ENCODE results near the gene ACO1. TPM values are rescaled to one million over a fixed set of nuclear protein-coding genes. Genes with fewer than 3 reads are reported as not detected.

Gene ACO1
- total and polyA plus RNA-seq, 12 donors = 11.3 to 130 (median 97.3) TPM

GRCh38 chr9:32339424-32339823 lies 45.0 kb upstream of the ACO1 start:
- 80 to 85% (median 83%) methylated on average over 2 of the region's 2 CpGs for WGBS, 4 donors
- Histone ChIP-seq H3K27ac (no peak overlapping the region), H3K9me3 (replicated peaks in 1 of 3) (no peaks in the 10 kb centered on the region), H3K36me3 (replicated peaks in 1 of 2) (no peaks in the 10 kb centered on the region), H3K4me1 (replicated peaks in 1 of 2) (no peaks in the 10 kb centered on the region), H3K27me3 (no peaks in the 10 kb centered on the region), H3K4me3 (no peak overlapping the region)
- TF ChIP-seq, protein P1, sequence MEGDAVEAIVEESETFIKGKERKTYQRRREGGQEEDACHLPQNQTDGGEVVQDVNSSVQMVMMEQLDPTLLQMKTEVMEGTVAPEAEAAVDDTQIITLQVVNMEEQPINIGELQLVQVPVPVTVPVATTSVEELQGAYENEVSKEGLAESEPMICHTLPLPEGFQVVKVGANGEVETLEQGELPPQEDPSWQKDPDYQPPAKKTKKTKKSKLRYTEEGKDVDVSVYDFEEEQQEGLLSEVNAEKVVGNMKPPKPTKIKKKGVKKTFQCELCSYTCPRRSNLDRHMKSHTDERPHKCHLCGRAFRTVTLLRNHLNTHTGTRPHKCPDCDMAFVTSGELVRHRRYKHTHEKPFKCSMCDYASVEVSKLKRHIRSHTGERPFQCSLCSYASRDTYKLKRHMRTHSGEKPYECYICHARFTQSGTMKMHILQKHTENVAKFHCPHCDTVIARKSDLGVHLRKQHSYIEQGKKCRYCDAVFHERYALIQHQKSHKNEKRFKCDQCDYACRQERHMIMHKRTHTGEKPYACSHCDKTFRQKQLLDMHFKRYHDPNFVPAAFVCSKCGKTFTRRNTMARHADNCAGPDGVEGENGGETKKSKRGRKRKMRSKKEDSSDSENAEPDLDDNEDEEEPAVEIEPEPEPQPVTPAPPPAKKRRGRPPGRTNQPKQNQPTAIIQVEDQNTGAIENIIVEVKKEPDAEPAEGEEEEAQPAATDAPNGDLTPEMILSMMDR (IDR thresholded peaks at IDR 0.05) = no peak
- TF ChIP-seq POLR2A (IDR thresholded peaks at IDR 0.05) = no peak
- intact Hi-C loops (cut with DNase I) = no loop called here
- DNase-seq = no peak

DNA sequence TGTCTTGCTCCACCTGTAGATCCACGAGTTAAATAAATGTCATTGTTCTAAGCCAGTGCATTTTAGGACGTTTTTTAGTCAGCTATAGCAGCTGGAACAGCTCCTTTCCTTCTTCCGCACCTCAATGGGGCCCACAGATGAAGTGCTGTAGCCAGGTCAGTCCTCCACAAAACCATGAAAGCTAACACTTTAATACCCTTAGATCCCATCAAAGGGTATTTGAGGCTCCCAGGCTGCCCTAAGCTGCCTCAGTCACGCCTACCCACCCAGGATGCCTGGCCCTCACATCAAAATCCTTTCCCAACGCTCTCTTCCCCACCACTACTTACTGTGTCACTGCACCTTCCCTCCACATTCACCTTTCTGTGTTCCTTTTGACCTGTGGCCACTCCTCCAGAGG lies 44.1 kb upstream of the ACO1 start:
- no peaks in the 10 kb centered on the region for H3K27me3 ChIP-seq
- TF ChIP-seq, protein P1 (IDR thresholded peaks at IDR 0.05) = no peak
- no peak for TF ChIP-seq POLR2A (IDR thresholded peaks at IDR 0.05)
- no peaks in the 10 kb centered on the region for H3K36me3 ChIP-seq (replicated peaks in 1 of 2)
- no peak for DNase-seq
- H3K27ac ChIP-seq = no peak overlapping the region
- H3K4me3 ChIP-seq = no peak overlapping the region
- no peaks in the 10 kb centered on the region for H3K9me3 ChIP-seq (replicated peaks in 1 of 3)
- WGBS, 4 donors = 48 to 68% (median 59%) methylated on average over 5 of the region's 5 CpGs
- no peaks in the 10 kb centered on the region for H3K4me1 ChIP-seq (replicated peaks in 1 of 2)
- intact Hi-C loops (cut with DNase I) = no loop called here

GRCh38 chr9:32344551-32345182 lies 39.8 kb upstream of the ACO1 start:
- no peak overlapping the region for H3K4me3 ChIP-seq
- H3K27me3 ChIP-seq = no peaks in the 10 kb centered on the region
- no peak for DNase-seq
- H3K4me1 ChIP-seq (replicated peaks in 1 of 2) = no peaks in the 10 kb centered on the region
- no peaks in the 10 kb centered on the region for H3K9me3 ChIP-seq (replicated peaks in 1 of 3)
- TF ChIP-seq POLR2A (IDR thresholded peaks at IDR 0.05) = no peak
- TF ChIP-seq, protein P1 (IDR thresholded peaks at IDR 0.05) = no peak
- no peak overlapping the region for H3K27ac ChIP-seq
- intact Hi-C loops (cut with DNase I) = no loop called here
- H3K36me3 ChIP-seq (replicated peaks in 1 of 2) = no peaks in the 10 kb centered on the region
- 25 to 58% (median 46%) methylated on average over 4 to 6 of the region's 6 CpGs for WGBS, 4 donors

DNA sequence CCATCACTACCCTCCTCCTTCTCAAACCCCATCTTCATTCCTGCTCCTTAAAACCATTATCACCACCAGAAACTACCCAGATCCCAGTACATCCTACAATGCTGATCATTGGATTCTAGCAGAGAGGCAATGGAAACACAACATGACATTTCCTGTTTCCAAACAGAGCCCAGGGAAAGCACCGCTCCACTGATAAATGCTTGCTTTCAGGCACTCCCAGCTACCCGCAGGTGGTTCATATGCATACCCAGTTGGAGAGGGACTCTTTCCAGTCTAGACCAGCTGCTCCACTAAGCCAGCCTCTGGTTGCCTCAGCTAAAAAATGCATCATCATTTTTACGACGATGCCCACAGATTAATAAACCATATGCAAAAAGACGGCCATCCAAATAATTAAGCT lies 39.2 kb upstream of the ACO1 start:
- Histone ChIP-seq H3K27ac (no peak overlapping the region), H3K27me3 (no peaks in the 10 kb centered on the region), H3K4me1 (replicated peaks in 1 of 2) (no peaks in the 10 kb centered on the region), H3K36me3 (replicated peaks in 1 of 2) (no peaks in the 10 kb centered on the region), H3K4me3 (no peak overlapping the region), H3K9me3 (replicated peaks in 1 of 3) (no peaks in the 10 kb centered on the region)
- intact Hi-C loops (cut with DNase I) = no loop called here
- WGBS, 4 donors = 33 to 61% (median 53%) methylated on average over 5 of the region's 5 CpGs
- TF ChIP-seq, protein P1 (IDR thresholded peaks at IDR 0.05) = no peak
- TF ChIP-seq POLR2A (IDR thresholded peaks at IDR 0.05) = no peak
- DNase-seq = no peak

Measured in adrenal gland (tissue), 12 donors.